RWPE1 (cell line): ENCODE results near the gene NSMCE1.
A peak's percentile ranks its signal among the peaks of the same experiment; 100 is the strongest.
"Not testable (repeated sequence)": the region's sequence is repeated elsewhere in the genome, so short reads cannot be mapped to it uniquely, and the experiment has no call there.

Experiments
- CTCF ChIA-PET: fragments of 350-600 bp; sonication (Branson Sonifier 250); formaldehyde crosslinking; extraction: SDS; loops from one replicate; lab custom pipeline; 2021; lab: Yijun Ruan, JAX
- POLR2A ChIA-PET: fragments of 400-600 bp; formaldehyde crosslinking; extraction: SDS; loops from one replicate; lab custom pipeline; 2020; ENCODE audit warnings: antibody characterized with exemption; ENCODE audit not compliant: low non-redundant PET; lab: Yijun Ruan, JAX
- DNase-seq: peaks from one replicate; pipeline ENCODE4 v3.0.0; 2012; ENCODE audit warnings: low spot score
- H3K27ac ChIP-seq: fragments of 450-650 bp; 2 replicates; pipeline ENCODE4 v1.5.1; 2017
- CTCF ChIP-seq: fragments of 450-650 bp; conservative IDR thresholded peaks from 2 replicates; pipeline ENCODE4 v1.5.1; 2017; ENCODE audit warnings: low read depth, mild to moderate bottlenecking

The NSMCE1 gene

GRCh38 chr16:27285676-27286196 is 17.2 kb upstream of the NSMCE1 start:
- ChIA-PET POLR2A (no interaction called here), CTCF (no interaction called here)
- TF ChIP-seq CTCF, result no peak
- peak overlapping the region; percentile 78 for H3K27ac ChIP-seq
- DNase-seq, result no peak

- no peak for TF ChIP-seq CTCF
- H3K27ac ChIP-seq, result peak overlapping the region; percentile 78; the same call in 1 of the 2 replicates
- CTCF ChIA-PET, result no interaction called here
- DNase-seq, result no peak
- POLR2A ChIA-PET, result no interaction called here
These were observed 16.5 kb upstream of the NSMCE1 start for GRCh38 chr16:27284865-27285675.

- TF ChIP-seq CTCF, result no peak
- CTCF ChIA-PET, result no interaction called here
- no peak overlapping the region for H3K27ac ChIP-seq
- POLR2A ChIA-PET, result no interaction called here
- DNase-seq, result no peak
These were observed 12.7 kb upstream of the NSMCE1 start for GRCh38 chr16:27281243-27281642.

GRCh38 chr16:27275394-27275793 is 6.8 kb upstream of the NSMCE1 start:
- DNase-seq, result no peak
- H3K27ac ChIP-seq, result no peak overlapping the region
- ChIA-PET POLR2A (no interaction called here), CTCF (interaction anchor here (0.6 kb wide), 1 partner anchor 1655 kb away, joined by 4 read pairs; no protein-coding TSS in a partner anchor)
- no peak for TF ChIP-seq CTCF

GRCh38 chr16:27274424-27274874 is 5.9 kb upstream of the NSMCE1 start:
- POLR2A ChIA-PET, result not testable (repeated sequence)

GRCh38 chr16:27273670-27274423 is 5.3 kb upstream of the NSMCE1 start:
- CTCF ChIA-PET, result interaction anchor here (0.7 kb wide), 1 partner anchor 91 kb away, joined by 5 read pairs; no protein-coding TSS in a partner anchor
- POLR2A ChIA-PET, result no interaction called here
- TF ChIP-seq CTCF, result no peak
- no peak for DNase-seq
- H3K27ac ChIP-seq, result no peak overlapping the region

More at GRCh38 chr16:27274424-27274874, 5.9 kb upstream of the NSMCE1 start:
- H3K27ac ChIP-seq, CTCF ChIA-PET, DNase-seq: not testable (repeated sequence)
